GM10248 (cell line): ENCODE data around the gene SIRPA.

ENCODE experiments used
- CTCF ChIA-PET: fragments of 300-600 bp; sonication (Branson Sonifier 250); formaldehyde crosslinking; extraction: SDS; loops from one replicate; lab custom pipeline; 2021; ENCODE audit warnings: antibody characterized with exemption; lab: Yijun Ruan, JAX
- POLR2A ChIA-PET: fragments of 350-650 bp; sonication (Branson Sonifier 250); formaldehyde crosslinking; extraction: SDS; loops from one replicate; lab custom pipeline; 2020; ENCODE audit warnings: antibody characterized with exemption; lab: Yijun Ruan, JAX
- DNase-seq: peaks from one replicate; pipeline ENCODE4 v3.0.0; 2012; ENCODE audit errors: extremely low spot score
- CTCF ChIP-seq: IDR thresholded peaks from 2 replicates; pipeline ENCODE4 v1.5.1; 2012; ENCODE audit warnings: mild to moderate bottlenecking, low read depth; ENCODE audit errors: extremely low read depth, missing control alignments, control extremely low read depth

Gene SIRPA

GRCh38 chr20:1881240-1881835 lies 13.9 kb upstream of the SIRPA start:
- TF ChIP-seq CTCF: no peak
- DNase-seq: no peak
- ChIA-PET POLR2A (no interaction called here), CTCF (no interaction called here)

- TF ChIP-seq CTCF: no peak
- ChIA-PET CTCF (no interaction called here), POLR2A (no interaction called here)
- DNase-seq: no peak
Observed at GRCh38 chr20:1882026-1882425, 13.2 kb upstream of the SIRPA start.

- CTCF ChIA-PET: no interaction called here
- POLR2A ChIA-PET: no interaction called here
- no peak for DNase-seq
- no peak for TF ChIP-seq CTCF
Observed at GRCh38 chr20:1883986-1884385, 11.2 kb upstream of the SIRPA start.

GRCh38 chr20:1885254-1885653 lies 10.0 kb upstream of the SIRPA start:
- ChIA-PET CTCF (no interaction called here), POLR2A (no interaction called here)
- DNase-seq: no peak
- no peak for TF ChIP-seq CTCF

GRCh38 chr20:1885940-1886693 lies 9.1 kb upstream of the SIRPA start:
- ChIA-PET POLR2A (no interaction called here), CTCF (interaction anchor here (0.8 to 1.8 kb wide), 2 partner anchors 10 to 84 kb away, joined by 3 to 4 read pairs; no protein-coding TSS in a partner anchor)
- TF ChIP-seq CTCF: no peak
- no peak for DNase-seq

GRCh38 chr20:1887321-1887720 lies 7.9 kb upstream of the SIRPA start:
- POLR2A ChIA-PET: no interaction called here
- DNase-seq: no peak
- CTCF ChIA-PET: interaction anchor here (1.8 kb wide), 1 partner anchor 85 kb away, joined by 4 read pairs; no protein-coding TSS in a partner anchor
- no peak for TF ChIP-seq CTCF
